ENCODE results near the gene SHC4.

SHC4 gene

GRCh38 chr15:48785712-48786111 is 178.0 kb downstream of the SHC4 start:
- POLR2A ChIA-PET: no interaction called here
- TF ChIP-seq, protein P1, sequence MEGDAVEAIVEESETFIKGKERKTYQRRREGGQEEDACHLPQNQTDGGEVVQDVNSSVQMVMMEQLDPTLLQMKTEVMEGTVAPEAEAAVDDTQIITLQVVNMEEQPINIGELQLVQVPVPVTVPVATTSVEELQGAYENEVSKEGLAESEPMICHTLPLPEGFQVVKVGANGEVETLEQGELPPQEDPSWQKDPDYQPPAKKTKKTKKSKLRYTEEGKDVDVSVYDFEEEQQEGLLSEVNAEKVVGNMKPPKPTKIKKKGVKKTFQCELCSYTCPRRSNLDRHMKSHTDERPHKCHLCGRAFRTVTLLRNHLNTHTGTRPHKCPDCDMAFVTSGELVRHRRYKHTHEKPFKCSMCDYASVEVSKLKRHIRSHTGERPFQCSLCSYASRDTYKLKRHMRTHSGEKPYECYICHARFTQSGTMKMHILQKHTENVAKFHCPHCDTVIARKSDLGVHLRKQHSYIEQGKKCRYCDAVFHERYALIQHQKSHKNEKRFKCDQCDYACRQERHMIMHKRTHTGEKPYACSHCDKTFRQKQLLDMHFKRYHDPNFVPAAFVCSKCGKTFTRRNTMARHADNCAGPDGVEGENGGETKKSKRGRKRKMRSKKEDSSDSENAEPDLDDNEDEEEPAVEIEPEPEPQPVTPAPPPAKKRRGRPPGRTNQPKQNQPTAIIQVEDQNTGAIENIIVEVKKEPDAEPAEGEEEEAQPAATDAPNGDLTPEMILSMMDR (IDR thresholded peaks at IDR 0.05; ENCODE audit: control extremely low read depth, extremely low read depth, low read depth, missing control alignments): no peak
- no peak for DNase-seq (ENCODE audit: extremely low spot score)
- CTCF ChIA-PET: interaction anchor here (1.0 to 1.9 kb wide), 4 partner anchors 12 to 22 kb away, joined by 3 to 10 read pairs (median 4); no protein-coding TSS in a partner anchor

- POLR2A ChIA-PET: no interaction called here
- DNase-seq (ENCODE audit: extremely low spot score): no peak
- TF ChIP-seq, protein P1 (IDR thresholded peaks at IDR 0.05; ENCODE audit: control extremely low read depth, extremely low read depth, low read depth, missing control alignments): no peak
- CTCF ChIA-PET: interaction anchor here (1.0 to 1.9 kb wide), 3 partner anchors 12 to 17 kb away, joined by 3 to 10 read pairs (median 4); no protein-coding TSS in a partner anchor
Measured at GRCh38 chr15:48785195-48785594, 178.5 kb downstream of the SHC4 start.

DNA sequence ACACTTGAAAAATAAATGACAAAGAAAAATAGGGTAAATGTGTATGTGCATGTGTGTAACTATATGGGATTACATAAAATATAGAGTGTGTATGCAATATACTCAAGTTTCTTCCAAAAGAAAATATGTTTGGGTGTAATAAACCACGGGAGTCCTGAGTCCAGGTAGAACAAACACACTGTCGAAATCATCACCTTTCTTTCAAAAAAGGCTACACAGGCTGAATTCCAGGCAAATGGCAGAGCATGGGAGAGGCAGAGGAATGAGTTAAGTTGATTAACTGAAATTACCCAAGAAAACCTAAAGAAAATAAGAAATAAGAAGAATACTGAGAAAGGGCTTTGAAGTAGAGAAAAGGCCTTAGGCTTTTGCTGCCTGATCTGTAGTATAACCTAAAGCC is 179.0 kb downstream of the SHC4 start:
- CTCF ChIA-PET: interaction anchor here (1.9 kb wide), 1 partner anchor 18 kb away, joined by 10 read pairs; no protein-coding TSS in a partner anchor
- POLR2A ChIA-PET: no interaction called here
- TF ChIP-seq, protein P1 (IDR thresholded peaks at IDR 0.05; ENCODE audit: control extremely low read depth, extremely low read depth, low read depth, missing control alignments): no peak
- DNase-seq (ENCODE audit: extremely low spot score): no peak

DNA sequence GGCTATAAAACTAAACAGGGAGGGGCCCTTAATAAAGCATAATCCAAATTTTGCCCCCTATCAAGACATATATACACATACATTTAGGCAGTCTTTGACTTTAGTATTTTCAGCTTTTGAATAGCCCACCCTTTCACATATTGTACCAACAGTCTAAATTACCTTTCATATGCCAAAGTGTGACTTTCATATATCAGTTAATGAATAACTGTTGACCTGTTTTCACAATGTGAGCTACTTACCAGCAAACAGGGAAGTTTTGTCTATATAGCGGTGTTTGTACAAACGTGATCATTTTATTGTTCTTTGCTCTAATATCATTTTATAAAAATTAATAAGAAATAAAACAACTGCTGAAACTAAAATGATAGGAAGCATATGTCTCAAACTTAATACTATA is 180.8 kb downstream of the SHC4 start:
- POLR2A ChIA-PET: no interaction called here
- CTCF ChIA-PET: interaction anchor here (1.1 kb wide), 1 partner anchor 11 kb away, joined by 3 read pairs; no protein-coding TSS in a partner anchor
- TF ChIP-seq, protein P1 (IDR thresholded peaks at IDR 0.05; ENCODE audit: control extremely low read depth, extremely low read depth, low read depth, missing control alignments): no peak
- no peak for DNase-seq (ENCODE audit: extremely low spot score)

- no peak for DNase-seq (ENCODE audit: extremely low spot score)
- TF ChIP-seq, protein P1 (IDR thresholded peaks at IDR 0.05; ENCODE audit: control extremely low read depth, extremely low read depth, low read depth, missing control alignments): no peak
- CTCF ChIA-PET: no interaction called here
- POLR2A ChIA-PET: no interaction called here
Measured at GRCh38 chr15:48781481-48782081, 182.1 kb downstream of the SHC4 start.

DNA sequence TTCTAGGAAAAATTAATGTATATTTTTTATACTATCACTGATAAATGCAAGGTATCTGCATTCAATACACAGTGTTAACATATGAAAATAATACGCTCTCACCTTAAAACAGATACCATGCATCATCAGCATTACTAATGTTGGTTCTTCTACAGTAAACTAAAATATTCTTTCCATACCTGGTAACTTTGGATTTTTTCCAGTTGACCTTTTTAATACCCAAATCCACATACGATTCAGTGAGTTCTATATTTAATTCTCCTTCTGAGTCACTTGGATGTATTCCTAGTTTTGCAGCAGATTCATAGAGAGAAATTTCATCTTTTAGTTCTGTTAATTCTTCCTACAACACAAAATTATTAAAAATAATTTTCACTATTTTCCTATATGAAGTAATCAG is 182.7 kb downstream of the SHC4 start:
- TF ChIP-seq, protein P1 (IDR thresholded peaks at IDR 0.05; ENCODE audit: control extremely low read depth, extremely low read depth, low read depth, missing control alignments): no peak
- no peak for DNase-seq (ENCODE audit: extremely low spot score)
- ChIA-PET POLR2A (no interaction called here), CTCF (no interaction called here)
